Panc1 (cell line): Measurements from ENCODE around the gene RNF11. TPM values are rescaled to one million over a fixed set of nuclear protein-coding genes. Genes with fewer than 3 reads are reported as not detected.
A peak's percentile ranks its signal among the peaks of the same experiment; 100 is the strongest.

Experiments used
- ATAC-seq: fragments of 200-7000 bp; cut with Tn5 transposase; 2 replicates; pipeline ENCODE4 v1.9.1; 2020; ENCODE audit warnings: mild to moderate bottlenecking, moderate library complexity
- BruUV-seq: library from RNA; stranded (reverse); fragments of 400-500 nt; replicated peaks from 2 replicates; lab custom pipeline; 2021; lab: Mats Ljungman, UMichigan
- CTCF ChIA-PET: fragments of 300-600 bp; sonication (Branson Sonifier 250); formaldehyde crosslinking; loops from one replicate; lab custom pipeline; 2022; ENCODE audit warnings: antibody characterized with exemption; lab: Charles Lee
- POLR2A ChIA-PET: fragments of 300-600 bp; sonication (Branson Sonifier 250); formaldehyde crosslinking; loops from one replicate; lab custom pipeline; 2022; ENCODE audit warnings: antibody characterized with exemption; lab: Charles Lee
- DNase-seq: peaks from one replicate; pipeline ENCODE4 v3.0.0-alpha.2; 2010; ENCODE audit warnings: low read depth, low spot score
- H3K27ac ChIP-seq: 2 replicates; pipeline ENCODE4 v1.5.1; 2011; ENCODE audit warnings: mild to moderate bottlenecking, low read length, inconsistent platforms
- H3K27me3 ChIP-seq: fragments of 200-500 bp; sonication (Bioruptor generic); 2 replicates; pipeline ENCODE4 v1.6.0; 2014; ENCODE audit warnings: low read length, inconsistent platforms; ENCODE audit not compliant: control insufficient read depth, insufficient read depth
- H3K36me3 ChIP-seq: fragments of 200-500 bp; sonication (Bioruptor generic); 2 replicates; pipeline ENCODE4 v1.5.1; 2014; ENCODE audit warnings: inconsistent platforms, mild to moderate bottlenecking, low read length, moderate library complexity; ENCODE audit not compliant: control insufficient read depth, insufficient read depth
- H3K4me1 ChIP-seq: 2 replicates; pipeline ENCODE4 v1.5.1; 2011; ENCODE audit warnings: inconsistent platforms, mild to moderate bottlenecking, low read length, moderate library complexity; ENCODE audit not compliant: control insufficient read depth, insufficient read depth
- H3K4me3 ChIP-seq, 2 experiments: 2 replicates each; pipeline ENCODE4 v1.5.1; 2011 to 2012; ENCODE audit warnings: low read depth in 2 of 2, low read length in 2 of 2, mild to moderate bottlenecking in 2 of 2, inconsistent platforms in 1 of 2, moderate library complexity in 1 of 2
- H3K9me3 ChIP-seq: fragments of 200-500 bp; sonication (Bioruptor generic); 2 replicates; pipeline ENCODE4 v1.5.1; 2014; ENCODE audit warnings: low read depth, mild to moderate bottlenecking, inconsistent platforms, low read length, moderate library complexity; ENCODE audit not compliant: control insufficient read depth, insufficient read depth
- CTCF ChIP-seq: fragments of 450-650 bp; IDR thresholded peaks from 2 replicates; pipeline ENCODE4 v1.5.1; 2017; ENCODE audit warnings: mild to moderate bottlenecking
- POLR2AphosphoS5 ChIP-seq: IDR thresholded peaks from 2 replicates; pipeline ENCODE4 v1.6.1; 2012; ENCODE audit warnings: mild to moderate bottlenecking, low read depth, low read length, moderate library complexity
- REST ChIP-seq, 2 experiments: IDR thresholded peaks; 2 replicates each; pipeline ENCODE4 v1.6.1; 2011 to 2012; ENCODE audit warnings: low read depth in 2 of 2, control low read depth in 1 of 2, low read length in 1 of 2, mild to moderate bottlenecking in 1 of 2, moderate library complexity in 1 of 2; ENCODE audit not compliant: insufficient read depth in 1 of 2
- SIN3A ChIP-seq: IDR thresholded peaks from 2 replicates; pipeline ENCODE4 v1.6.1; 2012; ENCODE audit warnings: low read depth, mild to moderate bottlenecking, low read length, moderate library complexity, borderline replicate concordance; ENCODE audit not compliant: insufficient read depth
- TCF7L2 ChIP-seq: IDR thresholded peaks from 2 replicates; pipeline ENCODE4 v1.6.1; 2011; ENCODE audit warnings: mild to moderate bottlenecking, low read depth, low read length, inconsistent platforms
- in situ Hi-C: cut with HindIII; loops from 2 replicates; pipeline ENCODE4 v1.10.0; 2016; ENCODE audit warnings: low sequenced_read_pairs, low pct_unique_long_range_greater_than_20kb
- intact Hi-C: fragments of 100-400 bp; cut with micrococcal nuclease; formaldehyde crosslinking; loops from one replicate; pipeline ENCODE4 v1.10.0; 2022; ENCODE audit not compliant: unreplicated experiment
- total RNA-seq: library from RNA; stranded (reverse); gene quantifications from one replicate; pipeline ENCODE4 v1.2.1, GENCODE V29; 2021; ENCODE audit not compliant: unreplicated experiment

The RNF11 gene
- total RNA-seq, 1 experiment from 2014 or later = 86.0 TPM

GRCh38 chr1:51304360-51304759 is 68.3 kb downstream of the RNF11 start:
- in situ Hi-C loops (no loop called here), intact Hi-C loops (no loop called here)
- Histone ChIP-seq H3K36me3 (no peaks in the 10 kb centered on the region), H3K4me3 (no peak overlapping the region), H3K27me3 (no peaks in the 10 kb centered on the region), H3K4me1 (no peaks in the 10 kb centered on the region), H3K27ac (no peak overlapping the region; the same call in 1 of the 2 replicates), H3K9me3 (no peaks in the 10 kb centered on the region)
- ChIA-PET POLR2A (no interaction called here), CTCF (no interaction called here)
- DNase-seq (no peak), ATAC-seq (no peak)
- BruUV-seq = no TSS peak
- TF ChIP-seq CTCF (no peak), TCF7L2 (no peak), REST (IDR thresholded peaks at IDR 0.05; ENCODE audit: insufficient read depth in 1 of 2, low read depth in 2 of 2, low read length in 1 of 2) (no peak), SIN3A (no peak), POLR2AphosphoS5 (no peak)

GRCh38 chr1:51305371-51305823 is 69.3 kb downstream of the RNF11 start:
- CTCF ChIA-PET = no interaction called here
- H3K36me3 ChIP-seq = no peaks in the 10 kb centered on the region
- POLR2A ChIA-PET = interaction anchor here (0.5 to 0.9 kb wide), 5 partner anchors 9 to 624 kb away, joined by 3 to 9 read pairs (median 3); no protein-coding TSS in a partner anchor
- no peaks in the 10 kb centered on the region for H3K27me3 ChIP-seq
- no peak for TF ChIP-seq TCF7L2
- no peak for TF ChIP-seq SIN3A
- no peak for TF ChIP-seq REST (IDR thresholded peaks at IDR 0.05; ENCODE audit: insufficient read depth in 1 of 2, low read depth in 2 of 2, low read length in 1 of 2)
- TF ChIP-seq CTCF = no peak
- TF ChIP-seq POLR2AphosphoS5 = no peak
- no peak overlapping the region for H3K4me3 ChIP-seq
- intact Hi-C loops = no loop called here
- no peak for DNase-seq
- no TSS peak for BruUV-seq
- H3K9me3 ChIP-seq = no peaks in the 10 kb centered on the region
- H3K4me1 ChIP-seq = no peaks in the 10 kb centered on the region
- no peak for ATAC-seq
- in situ Hi-C loops = no loop called here
- 0 out of 2 replicates have a peak overlapping the region, but pooled peaks have one; percentile 44 for H3K27ac ChIP-seq
